Measurements from ENCODE around the gene SPG21.
"Not testable (repeated sequence)": the region's sequence is repeated elsewhere in the genome, so short reads cannot be mapped to it uniquely, and the experiment has no call there.

Gene SPG21

GRCh38 chr15:65021488-65021887 lies 31.8 kb upstream of the SPG21 start:
- no peak for DNase-seq (ENCODE audit: low read depth in 1 of 2, low spot score in 1 of 2)
- in situ Hi-C loops (cut with HindIII; ENCODE audit: low pct_unique_long_range_greater_than_20kb, low sequenced_read_pairs), result no loop called here
- TF ChIP-seq JUND (IDR thresholded peaks at IDR 0.05; ENCODE audit: low read depth), result no peak

GRCh38 chr15:65020419-65020818 lies 30.7 kb upstream of the SPG21 start:
- no peak for TF ChIP-seq JUND (IDR thresholded peaks at IDR 0.05; ENCODE audit: low read depth)

DNA sequence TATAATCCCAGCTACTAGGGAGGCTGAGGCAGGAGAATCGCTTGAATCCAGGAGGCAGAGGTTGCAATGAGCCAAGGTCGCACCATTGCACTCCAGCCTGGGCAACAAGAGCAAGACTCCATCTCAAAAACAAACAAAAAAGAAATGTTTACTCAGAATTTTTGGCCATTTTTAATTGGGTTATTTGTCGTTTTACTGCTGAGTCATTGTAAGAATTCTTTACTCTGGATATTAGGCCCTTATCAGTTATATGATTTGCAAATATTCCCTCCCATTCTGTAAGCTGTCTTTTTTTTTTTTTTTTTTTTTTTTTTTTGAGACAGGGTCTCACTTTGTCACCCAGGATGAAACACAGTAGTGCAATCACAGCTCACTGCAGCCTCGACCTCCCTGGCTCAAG lies 21.5 kb upstream of the SPG21 start:
- DNase-seq (ENCODE audit: low read depth in 1 of 2, low spot score in 1 of 2); in situ Hi-C loops (cut with HindIII; ENCODE audit: low pct_unique_long_range_greater_than_20kb, low sequenced_read_pairs): not testable (repeated sequence)

More at GRCh38 chr15:65020419-65020818, 30.7 kb upstream of the SPG21 start:
- no peak for DNase-seq (ENCODE audit: low read depth in 1 of 2, low spot score in 1 of 2)
- in situ Hi-C loops (cut with HindIII; ENCODE audit: low pct_unique_long_range_greater_than_20kb, low sequenced_read_pairs), result no loop called here

- peak in 1 of 2 experiments; percentile 43 for DNase-seq (ENCODE audit: low read depth in 1 of 2, low spot score in 1 of 2)
- in situ Hi-C loops (cut with HindIII; ENCODE audit: low pct_unique_long_range_greater_than_20kb, low sequenced_read_pairs), result no loop called here
- TF ChIP-seq JUND (IDR thresholded peaks at IDR 0.05; ENCODE audit: low read depth), result no peak
Observed at GRCh38 chr15:65008983-65009382, 19.3 kb upstream of the SPG21 start.

- TF ChIP-seq JUND (IDR thresholded peaks at IDR 0.05; ENCODE audit: low read depth), result no peak
- in situ Hi-C loops (cut with HindIII; ENCODE audit: low pct_unique_long_range_greater_than_20kb, low sequenced_read_pairs), result no loop called here
- no peak for DNase-seq (ENCODE audit: low read depth in 1 of 2, low spot score in 1 of 2)
Observed at GRCh38 chr15:65006876-65007275, 17.2 kb upstream of the SPG21 start.

GRCh38 chr15:65004993-65005392 lies 15.3 kb upstream of the SPG21 start:
- in situ Hi-C loops (cut with HindIII; ENCODE audit: low pct_unique_long_range_greater_than_20kb, low sequenced_read_pairs), result no loop called here
- no peak for DNase-seq (ENCODE audit: low read depth in 1 of 2, low spot score in 1 of 2)

DNA sequence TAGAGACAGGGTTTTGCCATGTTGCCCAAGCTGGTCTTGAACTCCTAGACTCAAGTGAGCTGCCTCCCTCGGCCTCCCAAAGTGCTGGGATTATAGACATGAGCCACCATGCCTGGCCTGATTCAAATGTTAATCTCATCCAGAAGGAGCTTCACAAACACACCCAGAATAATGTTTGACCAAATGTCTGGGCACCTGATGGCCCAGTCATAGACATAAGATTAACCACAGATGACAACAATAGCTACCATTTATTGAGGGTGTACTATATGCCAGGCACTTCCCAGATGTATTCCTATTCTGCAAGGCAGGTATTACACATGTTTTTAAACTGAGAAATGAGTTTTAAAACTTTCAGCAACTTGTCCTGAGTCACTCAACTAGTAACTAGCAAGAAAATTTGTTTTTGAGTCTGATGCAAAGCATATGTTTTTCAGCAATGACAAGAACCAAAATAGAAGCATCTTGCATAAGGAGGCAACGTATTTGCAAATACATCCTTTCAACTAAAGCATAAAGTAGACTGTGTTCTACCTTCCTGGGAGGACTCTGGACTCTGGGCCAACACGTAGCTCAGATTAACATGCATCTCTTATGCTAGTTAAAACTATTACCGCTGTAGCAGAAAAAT lies 8.1 kb upstream of the SPG21 start:
- DNase-seq (ENCODE audit: low read depth in 1 of 2, low spot score in 1 of 2), result no peak
- TF ChIP-seq JUND (IDR thresholded peaks at IDR 0.05; ENCODE audit: low read depth), result no peak
- in situ Hi-C loops (cut with HindIII; ENCODE audit: low pct_unique_long_range_greater_than_20kb, low sequenced_read_pairs), result no loop called here

More at GRCh38 chr15:65004993-65005392, 15.3 kb upstream of the SPG21 start:
- no peak for TF ChIP-seq JUND (IDR thresholded peaks at IDR 0.05; ENCODE audit: low read depth)

GRCh38 chr15:64997066-64997465 lies 7.4 kb upstream of the SPG21 start:
- in situ Hi-C loops (cut with HindIII; ENCODE audit: low pct_unique_long_range_greater_than_20kb, low sequenced_read_pairs), result no loop called here
- DNase-seq (ENCODE audit: low read depth in 1 of 2, low spot score in 1 of 2), result no peak
- TF ChIP-seq JUND (IDR thresholded peaks at IDR 0.05; ENCODE audit: low read depth), result no peak

GRCh38 chr15:64993290-64993689 lies 3.6 kb upstream of the SPG21 start:
- DNase-seq (ENCODE audit: low read depth in 1 of 2, low spot score in 1 of 2), result no peak
- in situ Hi-C loops (cut with HindIII; ENCODE audit: low pct_unique_long_range_greater_than_20kb, low sequenced_read_pairs), result no loop called here
- no peak for TF ChIP-seq JUND (IDR thresholded peaks at IDR 0.05; ENCODE audit: low read depth)

DNA sequence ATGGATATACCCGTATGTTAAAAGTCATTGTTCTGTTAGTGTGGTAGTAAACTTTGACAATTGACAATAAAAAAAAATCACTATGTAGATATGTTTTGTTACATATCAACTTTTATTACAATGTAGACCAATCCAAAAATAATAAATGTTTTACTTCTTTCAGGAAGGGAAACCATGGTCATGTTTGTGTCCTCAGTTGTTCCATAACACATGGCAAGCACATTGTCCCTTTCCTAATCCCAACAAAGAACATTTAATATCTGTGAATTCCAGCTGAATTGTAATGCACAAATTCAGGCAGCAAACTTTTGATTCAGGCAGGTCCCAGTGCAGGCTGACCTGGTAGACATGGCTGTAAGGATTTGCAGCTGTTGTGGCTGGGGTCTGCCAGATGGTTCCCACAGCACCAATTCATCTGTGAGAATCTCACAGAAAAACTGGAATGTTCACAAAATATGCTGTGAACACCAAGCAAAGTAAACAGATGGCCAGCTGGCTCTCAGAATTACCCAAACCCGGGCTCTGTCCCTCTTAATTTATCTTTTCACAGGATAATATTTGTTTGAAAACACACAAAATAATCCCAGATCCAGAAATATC lies 1.9 kb upstream of the SPG21 start:
- TF ChIP-seq JUND (IDR thresholded peaks at IDR 0.05; ENCODE audit: low read depth), result no peak
- in situ Hi-C loops (cut with HindIII; ENCODE audit: low pct_unique_long_range_greater_than_20kb, low sequenced_read_pairs), result no loop called here
- DNase-seq (ENCODE audit: low read depth in 1 of 2, low spot score in 1 of 2), result no peak

DNA sequence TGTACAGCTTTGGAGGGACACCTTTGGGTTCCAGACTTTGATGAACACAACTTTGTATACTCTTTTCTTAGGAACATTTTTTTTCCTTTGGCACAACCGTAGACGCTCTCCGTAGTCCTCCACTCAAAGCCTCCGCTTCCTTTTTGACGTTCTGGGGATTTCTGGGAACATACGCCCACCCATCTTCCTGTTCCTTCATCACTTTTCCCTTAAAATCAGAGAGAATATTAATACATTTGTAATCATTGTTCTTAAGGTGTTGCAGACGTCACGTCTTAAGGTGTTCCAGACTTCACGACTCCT lies 405 bp upstream of the SPG21 start:
- DNase-seq (ENCODE audit: low read depth in 1 of 2, low spot score in 1 of 2), result no peak
- in situ Hi-C loops (cut with HindIII; ENCODE audit: low pct_unique_long_range_greater_than_20kb, low sequenced_read_pairs), result no loop called here
- no peak for TF ChIP-seq JUND (IDR thresholded peaks at IDR 0.05; ENCODE audit: low read depth)

DNA sequence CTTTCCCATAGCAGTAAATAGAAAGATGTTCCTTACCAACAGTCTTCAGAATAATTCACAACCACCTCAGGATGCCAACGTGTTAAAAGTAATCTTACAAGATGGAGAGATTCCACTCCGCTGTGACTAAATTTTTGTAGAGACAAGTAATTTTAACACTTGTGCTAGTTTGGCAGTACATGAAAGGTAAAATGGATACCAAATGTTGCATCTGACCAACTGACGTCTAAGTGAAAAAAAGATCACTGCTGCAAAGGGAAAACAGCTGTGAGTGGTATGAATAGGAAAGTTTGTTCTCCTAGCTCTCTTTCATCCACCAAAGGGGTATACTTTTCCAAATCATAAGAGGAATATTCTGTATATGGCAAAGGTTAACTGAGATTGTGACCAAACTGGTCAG lies 2.6 kb downstream of the SPG21 start:
- no peak for TF ChIP-seq JUND (IDR thresholded peaks at IDR 0.05; ENCODE audit: low read depth)
- in situ Hi-C loops (cut with HindIII; ENCODE audit: low pct_unique_long_range_greater_than_20kb, low sequenced_read_pairs), result no loop called here

GRCh38 chr15:64985366-64986033 lies 4.2 kb downstream of the SPG21 start:
- peak; percentile 11 to 86 for DNase-seq (ENCODE audit: low read depth in 1 of 2, low spot score in 1 of 2)
- TF ChIP-seq JUND (IDR thresholded peaks at IDR 0.05; ENCODE audit: low read depth), result no peak
- in situ Hi-C loops (cut with HindIII; ENCODE audit: low pct_unique_long_range_greater_than_20kb, low sequenced_read_pairs), result no loop called here

More for the DNA sequence above, 2.6 kb downstream of the SPG21 start:
- no peak for DNase-seq (ENCODE audit: low read depth in 1 of 2, low spot score in 1 of 2)
